H1 (cell line): ENCODE results near the gene EMID1. TPM values are rescaled to one million over a fixed set of nuclear protein-coding genes. Genes with fewer than 3 reads are reported as not detected.

Source experiments
- CTCF ChIA-PET: fragments of 300-600 bp; sonication (Branson Sonifier 250); formaldehyde crosslinking; loops from one replicate; lab custom pipeline; 2021; ENCODE audit not compliant: partially characterized antibody; lab: Charles Lee
- POLR2A ChIA-PET: fragments of 300-600 bp; sonication (Branson Sonifier 250); formaldehyde crosslinking; loops from one replicate; lab custom pipeline; 2021; ENCODE audit warnings: inconsistent platforms; ENCODE audit not compliant: partially characterized antibody; lab: Charles Lee
- DNase-seq, 2 experiments: peaks; one replicate each; pipeline versions ENCODE4 v3.0.0 to v3.0.0-alpha.2; 2010 to 2022; ENCODE audit warnings: low spot score in 2 of 2, low read depth in 1 of 2, mixed read lengths in 1 of 2
- FAIRE-seq: peaks from 2 replicates; lab custom pipeline; 2011; peaks lifted over from hg19 to GRCh38; lab: Jason Lieb, UNC
- H2AFZ ChIP-seq: 2 replicates; pipeline ENCODE4 v1.8.1; 2012; ENCODE audit warnings: low read length, inconsistent platforms
- H2AK5ac ChIP-seq: 2 replicates; pipeline ENCODE4 v1.6.1; 2013; ENCODE audit warnings: low read depth, low read length
- H2BK120ac ChIP-seq: replicated peaks from 2 replicates; pipeline ENCODE3; 2013; ENCODE audit warnings: low read depth, low read length, inconsistent platforms
- H2BK12ac ChIP-seq: 2 replicates; pipeline ENCODE4 v1.6.1; 2013; ENCODE audit warnings: low read depth, low read length
- H2BK15ac ChIP-seq: 2 replicates; pipeline ENCODE4 v1.6.1; 2013; ENCODE audit warnings: low read length
- H2BK20ac ChIP-seq: 2 replicates; pipeline ENCODE4 v1.6.1; 2013; ENCODE audit warnings: low read length
- H2BK5ac ChIP-seq: 2 replicates; pipeline ENCODE4 v1.6.1; 2013; ENCODE audit warnings: low read depth, low read length
- H3K14ac ChIP-seq: 2 replicates; pipeline ENCODE4 v1.6.1; 2013; ENCODE audit warnings: inconsistent platforms; ENCODE audit not compliant: insufficient read length
- H3K18ac ChIP-seq: 2 replicates; pipeline ENCODE4 v1.6.1; 2013; ENCODE audit warnings: low read length; ENCODE audit errors: extremely low read depth
- H3K23ac ChIP-seq: 2 replicates; pipeline ENCODE4 v1.6.1; 2013; ENCODE audit warnings: inconsistent platforms; ENCODE audit not compliant: insufficient read length
- H3K23me2 ChIP-seq: 2 replicates; pipeline ENCODE4 v1.6.1; 2013; ENCODE audit warnings: low read depth, low read length
- H3K27ac ChIP-seq: 2 replicates; pipeline ENCODE4 v1.6.1; 2011; ENCODE audit warnings: low read depth, low read length, inconsistent platforms
- H3K27me3 ChIP-seq, 4 experiments: replicated peaks in 1 of 4; 1 replicate in 1 of 4; 2 replicates in 3 of 4; pipeline versions ENCODE4 v1.6.1 to v1.8.1; 2011 to 2013; ENCODE audit warnings: low read length in 3 of 4, mild to moderate bottlenecking in 3 of 4, inconsistent platforms in 2 of 4, mixed read lengths in 2 of 4, moderate library complexity in 1 of 4; ENCODE audit not compliant: control insufficient read depth in 3 of 4, insufficient read depth in 3 of 4; ENCODE audit errors: extremely low read depth in 1 of 4
- H3K36me3 ChIP-seq, 4 experiments: 2 replicates each; pipeline versions ENCODE4 v1.6.1 to v1.8.1; 2011 to 2013; ENCODE audit warnings: mild to moderate bottlenecking in 4 of 4, low read length in 3 of 4, moderate library complexity in 2 of 4, control low read depth in 1 of 4, inconsistent platforms in 1 of 4; ENCODE audit not compliant: insufficient read depth in 4 of 4, control insufficient read depth in 2 of 4
- H3K4ac ChIP-seq: replicated peaks from 2 replicates; pipeline ENCODE3; 2013; ENCODE audit warnings: low read length, low read depth, mixed read lengths, inconsistent platforms; ENCODE audit not compliant: insufficient read length
- H3K4me1 ChIP-seq, 4 experiments: replicated peaks in 1 of 4; 1 replicate in 1 of 4; 2 replicates in 3 of 4; pipeline versions ENCODE4 v1.6.1 to v1.8.1; 2011 to 2013; ENCODE audit warnings: low read length in 3 of 4, inconsistent platforms in 2 of 4, mixed read lengths in 1 of 4; ENCODE audit not compliant: insufficient read depth in 4 of 4, control insufficient read depth in 3 of 4
- H3K4me2 ChIP-seq, 2 experiments: 2 replicates each; pipeline versions ENCODE4 v1.6.1 to v1.8.1; 2011 to 2013; ENCODE audit warnings: low read depth in 2 of 2, low read length in 2 of 2, control low read depth in 1 of 2, inconsistent platforms in 1 of 2, mild to moderate bottlenecking in 1 of 2; ENCODE audit not compliant: insufficient read depth in 1 of 2
- H3K4me3 ChIP-seq, 4 experiments: fragments of 200-600, 300-600 bp in 1 of 4; sonication (generic), shearing (Covaris generic), sonication (Bioruptor Twin) in 1 of 4; 2 replicates each; pipeline versions ENCODE4 v1.5.1 to v1.8.1; 2011 to 2016; ENCODE audit warnings: low read length in 4 of 4, low read depth in 3 of 4, control low read depth in 2 of 4, inconsistent platforms in 2 of 4, mild to moderate bottlenecking in 2 of 4, mixed read lengths in 1 of 4, moderate library complexity in 1 of 4; ENCODE audit not compliant: insufficient read depth in 2 of 4; ENCODE audit errors: extremely low read depth in 1 of 4
- H3K56ac ChIP-seq: replicated peaks from 2 replicates; pipeline ENCODE3; 2013; ENCODE audit warnings: low read depth, mild to moderate bottlenecking, mixed read lengths, low read length, inconsistent platforms; ENCODE audit not compliant: insufficient read length
- H3K79me1 ChIP-seq: 2 replicates; pipeline ENCODE4 v1.6.1; 2013; ENCODE audit warnings: low read depth, low read length, control low read depth
- H3K79me2 ChIP-seq, 2 experiments: 2 replicates each; pipeline versions ENCODE4 v1.6.1 to v1.8.1; 2012 to 2013; ENCODE audit warnings: low read length in 2 of 2, mild to moderate bottlenecking in 2 of 2, inconsistent platforms in 1 of 2; ENCODE audit not compliant: insufficient read depth in 2 of 2, control insufficient read depth in 1 of 2
- H3K9ac ChIP-seq, 4 experiments: replicated peaks in 1 of 4; 1 replicate in 1 of 4; 2 replicates in 3 of 4; pipeline versions ENCODE4 v1.6.1 to v1.8.1; 2011 to 2013; ENCODE audit warnings: low read depth in 3 of 4, low read length in 3 of 4, control low read depth in 2 of 4, mild to moderate bottlenecking in 2 of 4, moderate library complexity in 2 of 4, inconsistent platforms in 1 of 4; ENCODE audit errors: extremely low read depth in 1 of 4
- H3K9me3 ChIP-seq, 2 experiments: 2 replicates each; pipeline versions ENCODE4 v1.6.1 to v1.8.1; 2012 to 2013; ENCODE audit warnings: mild to moderate bottlenecking in 2 of 2, moderate library complexity in 2 of 2, control low read depth in 1 of 2, inconsistent platforms in 1 of 2, low read depth in 1 of 2, low read length in 1 of 2, mixed read lengths in 1 of 2; ENCODE audit not compliant: insufficient read depth in 2 of 2
- H4K20me1 ChIP-seq, 2 experiments: replicated peaks in 1 of 2; 2 replicates each; pipeline versions ENCODE3 to v1.8.1; 2011 to 2013; ENCODE audit warnings: inconsistent platforms in 2 of 2, low read length in 2 of 2, mild to moderate bottlenecking in 1 of 2; ENCODE audit not compliant: insufficient read depth in 2 of 2, control insufficient read depth in 1 of 2
- H4K5ac ChIP-seq: 2 replicates; pipeline ENCODE4 v1.6.1; 2013; ENCODE audit warnings: low read length, low read depth, mixed read lengths, inconsistent platforms; ENCODE audit not compliant: insufficient read length
- H4K8ac ChIP-seq: 2 replicates; pipeline ENCODE4 v1.8.0; 2013; ENCODE audit warnings: mild to moderate bottlenecking, moderate library complexity, low read length, inconsistent platforms; ENCODE audit not compliant: insufficient read depth; ENCODE audit errors: extremely low read depth
- H4K91ac ChIP-seq: replicated peaks from 2 replicates; pipeline ENCODE3; 2013; ENCODE audit warnings: low read length, mixed read lengths, inconsistent platforms; ENCODE audit not compliant: insufficient read length
- CHD2 ChIP-seq: IDR thresholded peaks from 2 replicates; pipeline ENCODE4 v1.6.1; 2012; ENCODE audit warnings: low read length, improper control_type of control experiment
- KDM1A ChIP-seq: fragments of 200-600, 300-600 bp; sonication (generic); IDR thresholded peaks from 2 replicates; pipeline ENCODE4 v1.7.1; 2016; ENCODE audit warnings: mild to moderate bottlenecking, low read length, borderline replicate concordance
- NRF1 ChIP-seq: IDR thresholded peaks from 2 replicates; pipeline ENCODE4 v1.6.1; 2011; ENCODE audit warnings: mild to moderate bottlenecking, low read depth, low read length, improper control_type of control experiment
- SP4 ChIP-seq: IDR thresholded peaks from 2 replicates; pipeline ENCODE4 v1.6.1; 2012; ENCODE audit warnings: low read length, inconsistent platforms
- WGBS, 2 experiments: shearing (Covaris generic) in 1 of 2; methylation state at CpG; one replicate each; pipeline versions ENCODE4 v1.1.6 to v1.1.7; 2013 to 2015; ENCODE audit warnings: low lambda C conversion rate in 2 of 2, mixed read lengths in 2 of 2, inconsistent platforms in 1 of 2, low coverage in 1 of 2, missing lambda C conversion rate in 1 of 2; ENCODE audit not compliant: insufficient replicate concordance in 2 of 2, insufficient coverage in 1 of 2, insufficient read length in 1 of 2; ENCODE audit errors: extremely low coverage in 1 of 2, missing lambda C conversion rate in 1 of 2; 5-methylcytosine and 5-hydroxymethylcytosine counted together
- polyA plus RNA-seq, 7 experiments: library from polyadenylated mRNA; depleted of rRNA in 3 of 7; stranded (reverse) in 5 of 7; unstranded in 2 of 7; fragments of >200 nt in 5 of 7; fragments of 200-250 nt in 2 of 7; gene quantifications; 1 replicate in 5 of 7; 2 replicates in 1 of 7; 4 replicates in 1 of 7; pipeline versions ENCODE4 v1.2.1 to v1.2.3, GENCODE V29; 2011 to 2013; ENCODE audit warnings: missing spikeins in 2 of 7, mixed read lengths in 2 of 7
- total RNA-seq: library from RNA; stranded (reverse); fragmentation: NEBNext Ultra II Directional; extraction: Animal tissue kit (Norgen Biotek cat#: 25700); gene quantifications from 2 replicates; pipeline ENCODE4 v1.2.1, GENCODE V29; 2021

EMID1 gene
- total and polyA plus RNA-seq, 2 of the 8 experiments (the other 6 are each of a cell fraction or from before 2014, with no cell fraction given) = 3.9 to 7.4 TPM

GRCh38 chr22:29207562-29208501 lies 2.1 kb downstream of the EMID1 start:
- WGBS, 2 experiments = 71% methylated on average over 8 of the region's 11 CpGs; no CpG with 5 or more reads in 1 of the 2 experiments
- no peak overlapping the region for H2BK120ac ChIP-seq
- no peak overlapping the region for H2BK12ac ChIP-seq
- FAIRE-seq (no peak), DNase-seq (no peak)
- peaks cover 0 to 3% of the 10 kb centered on the region in 2 experiments for H4K20me1 ChIP-seq
- no peak overlapping the region for H2AFZ ChIP-seq
- H3K18ac ChIP-seq = peak overlapping the region; percentile 48; the same call in 1 of the 2 replicates
- H4K8ac ChIP-seq = peak overlapping the region; percentile 35; the same call in 1 of the 2 replicates
- no peak overlapping the region for H3K27ac ChIP-seq
- ChIA-PET POLR2A (interaction anchor here (0.5 to 3.5 kb wide), 7 partner anchors 10 to 66 kb away, joined by 3 to 11 read pairs (median 3); partner anchors contain the start of genes EWSR1 and RHBDD3), CTCF (interaction anchor here (0.8 to 6.7 kb wide), 12 partner anchors 9 to 340 kb away, joined by 3 to 84 read pairs (median 4); no protein-coding TSS in a partner anchor)
- peaks cover 5% of the 10 kb centered on the region for H3K79me1 ChIP-seq
- no peak overlapping the region for H3K9ac ChIP-seq
- H3K56ac ChIP-seq = no peak overlapping the region
- H4K5ac ChIP-seq = no peak overlapping the region
- no peak overlapping the region for H3K4me2 ChIP-seq
- H3K4me3 ChIP-seq = no peak overlapping the region
- H3K23ac ChIP-seq = no peak overlapping the region
- no peaks in the 10 kb centered on the region for H3K9me3 ChIP-seq
- H2BK15ac ChIP-seq = no peak overlapping the region
- no peak overlapping the region for H2BK20ac ChIP-seq
- 0 out of 2 replicates have a peak, but pooled peaks have one; percentile 51 for TF ChIP-seq KDM1A
- TF ChIP-seq SP4 = no peak
- no peak for TF ChIP-seq CHD2
- no peak for TF ChIP-seq NRF1
- H2AK5ac ChIP-seq = 0 out of 2 replicates have a peak overlapping the region, but pooled peaks have one; percentile 7
- H2BK5ac ChIP-seq = no peak overlapping the region
- H3K4ac ChIP-seq = no peak overlapping the region
- peaks cover 3 to 21% (median 6%) of the 10 kb centered on the region in 4 experiments for H3K4me1 ChIP-seq
- H3K27me3 ChIP-seq = peaks cover 0 to 12% (median 3%) of the 10 kb centered on the region in 4 experiments; a peak in 5 of 7 replicates
- H3K36me3 ChIP-seq = no peaks in the 10 kb centered on the region
- no peak overlapping the region for H4K91ac ChIP-seq
- H3K14ac ChIP-seq = no peak overlapping the region
- no peaks in the 10 kb centered on the region for H3K79me2 ChIP-seq
- H3K23me2 ChIP-seq = peaks cover 4% of the 10 kb centered on the region; the same call in 1 of the 2 replicates
